GM06990 (cell line): ENCODE measurements around the gene GRIA3.

ENCODE experiments used
- DNase-seq: peaks from one replicate; pipeline ENCODE4 v3.0.0-alpha.2; 2011; ENCODE audit not compliant: insufficient read length; ENCODE audit errors: extremely low read depth
- H3K27me3 ChIP-seq: replicated peaks from 2 replicates; pipeline ENCODE4 v1.6.0; 2011; ENCODE audit warnings: low read length; ENCODE audit not compliant: control insufficient read depth, insufficient read depth
- H3K36me3 ChIP-seq: 2 replicates; pipeline ENCODE4 v1.5.1; 2011; ENCODE audit warnings: low read length; ENCODE audit not compliant: control insufficient read depth, insufficient read depth
- H3K4me3 ChIP-seq: replicated peaks from 2 replicates; pipeline ENCODE4 v1.5.1; 2011; ENCODE audit warnings: low read depth, mild to moderate bottlenecking, control low read depth, low read length
- CTCF ChIP-seq: IDR thresholded peaks from 2 replicates; pipeline ENCODE4 v1.5.1; 2011; ENCODE audit warnings: low read length, control low read depth, mild to moderate bottlenecking, inconsistent platforms; ENCODE audit not compliant: insufficient read depth, poor library complexity, severe bottlenecking

GRIA3 gene

GRCh38 chrX:123464709-123465108, 280.6 kb downstream of the GRIA3 start:
- DNase-seq = no peak
- H3K36me3 ChIP-seq = no peaks in the 10 kb centered on the region
- H3K4me3 ChIP-seq = no peak overlapping the region
- no peaks in the 10 kb centered on the region for H3K27me3 ChIP-seq
- TF ChIP-seq CTCF = no peak

- Histone ChIP-seq H3K36me3 (no peaks in the 10 kb centered on the region), H3K27me3 (no peaks in the 10 kb centered on the region), H3K4me3 (no peak overlapping the region)
- DNase-seq = no peak
- no peak for TF ChIP-seq CTCF
These were observed 284.4 kb downstream of the GRIA3 start for GRCh38 chrX:123468481-123468880.

GRCh38 chrX:123475068-123475724, 291.1 kb downstream of the GRIA3 start:
- no peak for TF ChIP-seq CTCF
- no peak for DNase-seq
- Histone ChIP-seq H3K36me3 (no peaks in the 10 kb centered on the region), H3K27me3 (no peaks in the 10 kb centered on the region), H3K4me3 (no peak overlapping the region)

GRCh38 chrX:123476611-123477219, 292.6 kb downstream of the GRIA3 start:
- Histone ChIP-seq H3K27me3 (no peaks in the 10 kb centered on the region), H3K4me3 (no peak overlapping the region), H3K36me3 (no peaks in the 10 kb centered on the region)
- TF ChIP-seq CTCF = no peak
- DNase-seq = no peak

GRCh38 chrX:123477673-123478072, 293.6 kb downstream of the GRIA3 start:
- Histone ChIP-seq H3K27me3 (no peaks in the 10 kb centered on the region), H3K36me3 (no peaks in the 10 kb centered on the region), H3K4me3 (no peak overlapping the region)
- TF ChIP-seq CTCF = no peak
- DNase-seq = no peak
